SU-DHL-6 (cell line): ENCODE results near the gene BCL2L15.

ENCODE experiments used
- H2AFZ ChIP-seq: fragments of 200-600 bp; sonication (generic); 2 replicates; pipeline ENCODE4 v1.6.1; 2014; ENCODE audit warnings: low read depth, mild to moderate bottlenecking, moderate library complexity, mixed read lengths, antibody characterized with exemption, low read length; ENCODE audit not compliant: severe bottlenecking
- H3F3A ChIP-seq: fragments of 200-600 bp; shearing (Covaris generic); 2 replicates; pipeline ENCODE4 v1.6.0; 2016; ENCODE audit warnings: antibody characterized with exemption, mild to moderate bottlenecking; ENCODE audit not compliant: insufficient read depth
- H3K27ac ChIP-seq: fragments of 200-600 bp; sonication (generic); 2 replicates; pipeline ENCODE4 v1.5.1; 2016; ENCODE audit warnings: low read depth, mild to moderate bottlenecking, low read length, moderate library complexity, mixed read lengths
- H3K27me3 ChIP-seq: fragments of 200-600 bp; sonication (generic), shearing (Covaris generic); 2 replicates; pipeline ENCODE4 v1.6.0; 2014; ENCODE audit warnings: mild to moderate bottlenecking, low read length
- H3K36me3 ChIP-seq: fragments of 200-600 bp; sonication (generic); 2 replicates; pipeline ENCODE4 v1.6.1; 2014; ENCODE audit warnings: mild to moderate bottlenecking, low read length, mixed read lengths
- H3K4me2 ChIP-seq: fragments of 300-600, 200-600 bp; shearing (Covaris generic), sonication (generic); 2 replicates; pipeline ENCODE4 v1.6.0; 2014; ENCODE audit warnings: low read length, low read depth, mild to moderate bottlenecking; ENCODE audit not compliant: poor library complexity, severe bottlenecking
- H3K4me3 ChIP-seq: fragments of 200-600 bp; sonication (generic); 2 replicates; pipeline ENCODE4 v1.5.1; 2014; ENCODE audit warnings: antibody characterized with exemption, low read length, mild to moderate bottlenecking, mixed read lengths; ENCODE audit not compliant: insufficient read depth, poor library complexity, severe bottlenecking
- H3K79me2 ChIP-seq: fragments of 200-600 bp; sonication (generic); 2 replicates; pipeline ENCODE4 v1.6.1; 2014; ENCODE audit warnings: mild to moderate bottlenecking, low read length, moderate library complexity; ENCODE audit not compliant: insufficient read depth
- H3K9ac ChIP-seq: fragments of 200-600 bp; sonication (generic); 2 replicates; pipeline ENCODE4 v1.7.0; 2014; ENCODE audit warnings: mild to moderate bottlenecking, low read length
- H3K9me2 ChIP-seq: fragments of 200-600 bp; sonication (generic); replicated peaks from 2 replicates; pipeline ENCODE4 v1.6.1; 2014; ENCODE audit warnings: low read length; ENCODE audit not compliant: insufficient read depth
- H3K9me3 ChIP-seq: fragments of 200-600 bp; sonication (generic); 2 replicates; pipeline ENCODE4 v1.6.1; 2014; ENCODE audit warnings: low read length, mixed read lengths; ENCODE audit not compliant: insufficient read depth
- H4K20me1 ChIP-seq: fragments of 200-600 bp; sonication (generic); 2 replicates; pipeline ENCODE4 v1.6.1; 2014; ENCODE audit warnings: low read depth, mild to moderate bottlenecking, antibody characterized with exemption, low read length, moderate library complexity, mixed read lengths
- EZH2phosphoT487 ChIP-seq: fragments of 200-600 bp; sonication (generic), shearing (Covaris generic); conservative IDR thresholded peaks from 2 replicates; pipeline ENCODE4 v1.6.1; 2018; ENCODE audit warnings: mild to moderate bottlenecking, antibody characterized with exemption, low read length, moderate library complexity, mixed read lengths
- TF ChIP-seq, protein P1 (sequence below): fragments of 200-600 bp; sonication (generic); IDR thresholded peaks from one replicate; pipeline ENCODE4 v1.5.1; 2017; ENCODE audit warnings: antibody characterized with exemption, mild to moderate bottlenecking, low read length, moderate library complexity; ENCODE audit not compliant: insufficient read depth, poor library complexity, severe bottlenecking

Gene BCL2L15

DNA sequence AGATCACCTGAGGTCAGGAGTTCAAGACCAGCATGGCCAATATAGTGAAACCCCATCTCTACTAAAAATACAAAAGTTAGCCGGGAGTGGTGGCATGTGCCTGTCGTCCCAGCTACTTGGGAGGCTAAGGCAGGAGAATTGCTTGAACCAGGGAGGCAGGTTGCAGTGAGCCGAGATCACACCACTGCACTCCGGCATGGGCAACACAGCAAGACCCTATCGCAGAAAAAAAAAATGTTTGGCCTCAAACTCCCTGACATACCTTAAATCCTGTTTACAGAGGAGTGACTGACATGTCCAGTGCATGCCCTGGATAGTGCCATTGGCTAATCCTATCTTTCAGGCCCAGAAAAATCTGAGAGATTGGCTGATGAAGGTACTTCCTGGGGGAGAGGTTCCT is 29.6 kb upstream of the BCL2L15 start:
- Histone ChIP-seq H3K27me3 (no peaks in the 10 kb centered on the region), H4K20me1 (no peaks in the 10 kb centered on the region), H3K4me3 (no peak overlapping the region), H3K27ac (no peak overlapping the region), H3F3A (no peaks in the 10 kb centered on the region), H3K36me3 (0 out of 2 replicates have a peak, but pooled peaks cover 3% of the 10 kb centered on the region), H3K9me2 (no peaks in the 10 kb centered on the region), H3K79me2 (no peaks in the 10 kb centered on the region; the same call in 1 of the 2 replicates), H3K4me2 (no peak overlapping the region), H3K9me3 (no peaks in the 10 kb centered on the region), H2AFZ (no peak overlapping the region), H3K9ac (no peak overlapping the region)
- TF ChIP-seq, protein P1, sequence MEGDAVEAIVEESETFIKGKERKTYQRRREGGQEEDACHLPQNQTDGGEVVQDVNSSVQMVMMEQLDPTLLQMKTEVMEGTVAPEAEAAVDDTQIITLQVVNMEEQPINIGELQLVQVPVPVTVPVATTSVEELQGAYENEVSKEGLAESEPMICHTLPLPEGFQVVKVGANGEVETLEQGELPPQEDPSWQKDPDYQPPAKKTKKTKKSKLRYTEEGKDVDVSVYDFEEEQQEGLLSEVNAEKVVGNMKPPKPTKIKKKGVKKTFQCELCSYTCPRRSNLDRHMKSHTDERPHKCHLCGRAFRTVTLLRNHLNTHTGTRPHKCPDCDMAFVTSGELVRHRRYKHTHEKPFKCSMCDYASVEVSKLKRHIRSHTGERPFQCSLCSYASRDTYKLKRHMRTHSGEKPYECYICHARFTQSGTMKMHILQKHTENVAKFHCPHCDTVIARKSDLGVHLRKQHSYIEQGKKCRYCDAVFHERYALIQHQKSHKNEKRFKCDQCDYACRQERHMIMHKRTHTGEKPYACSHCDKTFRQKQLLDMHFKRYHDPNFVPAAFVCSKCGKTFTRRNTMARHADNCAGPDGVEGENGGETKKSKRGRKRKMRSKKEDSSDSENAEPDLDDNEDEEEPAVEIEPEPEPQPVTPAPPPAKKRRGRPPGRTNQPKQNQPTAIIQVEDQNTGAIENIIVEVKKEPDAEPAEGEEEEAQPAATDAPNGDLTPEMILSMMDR: no peak
- no peak for TF ChIP-seq EZH2phosphoT487

DNA sequence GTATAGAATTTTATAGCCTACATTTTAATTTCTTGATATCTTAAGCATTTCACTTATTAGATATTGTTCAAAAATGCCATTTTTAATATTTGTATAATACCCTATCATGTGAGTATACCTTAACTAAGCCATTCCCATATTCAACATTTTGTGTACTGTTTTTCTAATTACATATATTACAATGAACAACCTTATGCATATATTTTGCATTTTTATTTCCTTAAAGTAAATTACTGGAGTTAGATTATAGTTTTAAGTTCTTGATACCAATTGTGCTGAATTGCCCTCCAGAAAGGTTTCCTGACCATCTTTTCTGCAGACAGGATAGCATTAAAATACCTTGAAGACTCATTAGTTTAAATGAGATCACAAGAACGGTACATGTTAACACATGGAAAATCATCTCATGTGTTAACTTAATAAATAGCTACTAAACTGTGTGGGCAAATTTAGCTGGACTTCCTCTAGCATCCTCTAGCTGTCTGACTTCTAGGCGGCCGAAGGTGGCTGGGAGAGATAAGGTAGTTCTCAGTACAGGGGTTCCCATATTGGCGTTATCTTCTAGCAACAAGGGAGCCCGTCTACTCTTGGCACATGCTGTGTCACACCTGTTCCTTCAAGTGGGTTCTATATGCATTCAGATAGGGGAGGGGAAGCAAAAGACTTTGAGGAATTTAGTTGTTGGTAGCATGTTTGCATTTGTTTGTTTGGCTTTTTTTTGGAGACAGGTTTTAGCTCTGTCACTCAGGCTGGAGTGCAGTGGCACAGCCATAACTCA is 26.7 kb upstream of the BCL2L15 start:
- Histone ChIP-seq H3K36me3 (peaks cover 19% of the 10 kb centered on the region; the same call in 1 of the 2 replicates), H3K27me3 (no peaks in the 10 kb centered on the region), H3F3A (no peaks in the 10 kb centered on the region), H4K20me1 (no peaks in the 10 kb centered on the region), H3K4me3 (no peak overlapping the region), H3K27ac (no peak overlapping the region), H3K79me2 (no peaks in the 10 kb centered on the region; the same call in 1 of the 2 replicates), H3K9ac (no peak overlapping the region), H3K4me2 (no peak overlapping the region), H3K9me3 (no peaks in the 10 kb centered on the region), H2AFZ (no peak overlapping the region), H3K9me2 (no peaks in the 10 kb centered on the region)
- TF ChIP-seq, protein P1: no peak
- TF ChIP-seq EZH2phosphoT487: no peak

DNA sequence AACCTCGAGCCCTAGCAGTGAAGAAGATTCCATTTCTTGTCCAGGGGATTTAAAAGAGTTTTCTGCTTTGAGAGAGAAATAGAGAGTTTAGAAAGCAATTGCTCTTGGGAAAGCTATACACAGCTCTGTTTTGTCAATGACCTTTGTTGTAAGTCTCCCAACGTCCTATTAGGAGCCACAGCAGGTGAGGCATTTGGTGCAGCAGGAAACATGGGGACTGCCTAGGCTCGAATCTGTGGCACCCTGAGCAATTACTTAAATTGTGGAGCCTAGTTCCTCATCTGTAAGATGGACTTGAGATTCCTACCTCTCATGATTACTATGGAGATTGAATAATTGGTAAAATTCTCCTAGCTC is 25.9 kb upstream of the BCL2L15 start:
- Histone ChIP-seq H3K79me2 (no peaks in the 10 kb centered on the region; the same call in 1 of the 2 replicates), H3K36me3 (peaks cover 23% of the 10 kb centered on the region; the same call in 1 of the 2 replicates), H2AFZ (no peak overlapping the region), H3F3A (no peaks in the 10 kb centered on the region), H3K27ac (no peak overlapping the region), H3K4me3 (no peak overlapping the region), H3K9me3 (no peaks in the 10 kb centered on the region), H3K9ac (no peak overlapping the region), H4K20me1 (no peaks in the 10 kb centered on the region), H3K27me3 (no peaks in the 10 kb centered on the region), H3K4me2 (no peak overlapping the region), H3K9me2 (no peaks in the 10 kb centered on the region)
- no peak for TF ChIP-seq EZH2phosphoT487
- TF ChIP-seq, protein P1: no peak
